EH (cell line): ENCODE data around the gene IGSF3.
A peak's percentile ranks its signal among the peaks of the same experiment; 100 is the strongest.

Experiments used
- DNase-seq: peaks from one replicate; pipeline ENCODE4 v3.0.0-alpha.2; 2015; ENCODE audit warnings: low read depth

IGSF3 gene

DNA sequence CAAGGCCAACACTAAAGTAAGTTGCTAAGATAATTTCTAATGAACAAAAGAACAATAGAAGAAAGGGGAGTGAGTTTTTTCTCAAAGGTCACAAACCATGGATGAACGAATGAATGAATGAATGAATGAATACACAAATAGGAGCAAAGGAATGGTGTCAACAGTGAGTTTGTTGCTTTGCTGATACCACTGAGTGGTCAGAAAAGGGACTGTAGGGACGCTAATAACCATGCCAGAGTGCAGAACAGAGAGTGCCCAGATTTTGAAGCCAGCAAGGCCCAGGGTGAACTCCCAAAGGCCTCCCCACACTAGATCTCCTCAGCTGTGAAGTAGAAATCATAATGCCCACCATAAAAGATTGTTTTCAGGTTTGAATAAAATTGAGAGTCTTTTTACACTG is 112.6 kb downstream of the IGSF3 start:
- DNase-seq: no peak

DNA sequence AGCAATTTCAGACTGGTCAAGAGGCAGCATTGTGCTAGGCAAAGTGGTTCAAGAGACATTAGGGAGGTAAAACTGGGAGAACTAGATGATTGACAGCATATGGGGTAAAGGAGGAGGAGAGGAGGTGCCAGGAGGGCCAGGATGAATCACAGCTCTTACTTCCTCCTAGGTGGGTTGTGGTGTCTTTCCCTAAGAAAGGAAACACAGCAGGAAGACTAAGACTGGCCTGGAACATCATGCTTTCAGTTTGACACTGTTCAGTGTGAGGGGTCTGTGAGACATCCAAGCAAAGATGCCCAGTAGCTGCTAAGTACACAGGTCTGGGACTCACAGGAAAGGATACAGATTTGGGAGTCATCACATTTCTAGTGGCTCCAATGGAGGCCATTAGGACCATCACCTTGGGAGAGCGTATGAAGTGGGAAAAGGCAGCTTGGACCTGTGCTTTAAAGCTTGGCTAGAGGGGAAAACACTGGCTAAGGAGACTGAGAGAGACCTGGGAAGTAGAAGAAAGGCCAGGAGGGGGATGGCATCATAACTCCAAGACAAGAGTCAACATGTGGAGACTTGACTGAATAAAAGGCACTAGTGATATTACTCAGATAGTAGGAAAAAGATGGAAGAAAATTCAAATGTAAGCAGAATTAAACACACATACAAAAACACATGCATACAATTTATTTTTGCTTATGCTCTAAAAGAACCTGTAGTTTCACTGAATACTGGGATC is 114.0 kb downstream of the IGSF3 start:
- DNase-seq: no peak

DNA sequence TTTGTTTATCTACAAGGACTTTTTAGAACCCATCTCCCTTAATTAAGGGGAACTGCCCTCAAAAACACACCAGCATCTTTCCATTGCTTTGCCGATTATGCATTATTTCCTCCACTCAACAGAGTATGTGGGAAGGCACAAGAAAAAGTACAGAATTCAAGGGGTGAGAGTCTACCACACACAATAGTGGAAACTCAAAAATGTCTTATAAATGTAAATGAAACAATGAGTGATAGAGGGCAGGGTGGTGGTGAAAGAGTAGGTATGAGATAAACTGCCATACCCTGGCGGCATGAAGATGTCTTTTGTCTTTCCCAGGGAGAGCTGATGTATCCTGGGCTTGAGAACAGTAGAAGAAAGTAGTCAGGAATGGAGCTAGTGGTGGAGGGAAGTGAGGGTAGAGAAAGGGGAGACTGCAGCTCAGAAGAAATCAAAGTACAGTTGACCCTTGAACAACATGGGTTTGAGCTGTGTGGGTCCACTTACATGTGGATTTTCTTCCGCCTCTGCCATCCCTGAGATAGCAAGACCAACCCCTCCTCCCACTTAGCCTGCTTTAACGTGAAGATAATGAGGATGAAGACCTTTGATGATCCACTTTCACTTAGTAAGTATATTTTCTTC is 121.1 kb downstream of the IGSF3 start:
- DNase-seq: no peak

DNA sequence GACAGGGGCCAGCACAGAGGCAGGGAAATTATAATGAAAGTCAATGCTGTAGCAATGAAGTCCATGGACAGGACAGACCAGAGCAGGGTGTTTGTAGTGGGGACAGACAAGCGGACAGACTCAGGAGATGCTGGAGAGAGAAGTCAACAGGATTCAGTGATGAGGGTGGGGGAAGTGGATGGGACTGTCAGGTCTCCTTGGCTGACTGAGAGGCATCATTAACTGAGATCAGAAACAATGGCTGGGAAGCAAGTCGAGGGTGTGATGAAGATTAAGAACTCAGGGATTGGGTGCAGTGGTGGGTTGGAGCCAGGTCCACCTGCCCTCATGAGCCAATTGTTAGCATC is 122.2 kb downstream of the IGSF3 start:
- DNase-seq: no peak

DNA sequence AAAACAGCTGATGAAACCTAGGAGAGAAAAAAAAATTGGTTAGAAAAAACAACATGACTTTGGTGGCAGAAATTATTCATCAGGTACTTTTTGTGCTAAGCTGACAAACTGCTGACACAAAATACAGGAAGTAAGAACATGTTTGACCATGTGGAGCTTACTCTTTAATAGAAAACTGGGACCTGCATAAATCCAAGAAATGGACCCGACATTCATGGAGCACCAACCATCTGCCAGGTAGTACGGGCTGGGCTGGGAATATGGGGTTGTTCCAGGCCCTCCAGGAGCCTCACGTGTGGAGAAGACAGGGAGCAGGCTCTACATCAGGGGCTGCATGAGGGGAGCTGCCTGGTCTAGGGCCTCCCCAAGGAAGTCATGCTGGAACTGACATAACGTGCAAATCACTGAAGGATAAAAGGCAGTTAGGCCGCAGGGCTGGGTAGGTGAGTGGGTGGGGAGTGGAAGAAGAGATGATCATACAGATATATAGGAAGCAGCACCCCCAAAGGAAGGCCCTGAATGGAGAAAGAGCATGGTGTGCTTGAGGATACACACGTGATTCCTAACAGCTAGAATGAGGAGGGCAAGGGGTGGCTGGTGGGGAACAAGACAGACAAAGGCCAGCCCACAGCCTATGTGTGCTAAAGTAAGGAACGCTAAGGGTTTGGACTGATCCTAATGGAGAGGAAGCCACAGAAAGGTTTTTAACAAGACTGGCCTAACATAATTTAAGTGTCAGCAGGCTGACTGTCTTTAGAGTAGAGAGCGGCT is 122.8 kb downstream of the IGSF3 start:
- no peak for DNase-seq

DNA sequence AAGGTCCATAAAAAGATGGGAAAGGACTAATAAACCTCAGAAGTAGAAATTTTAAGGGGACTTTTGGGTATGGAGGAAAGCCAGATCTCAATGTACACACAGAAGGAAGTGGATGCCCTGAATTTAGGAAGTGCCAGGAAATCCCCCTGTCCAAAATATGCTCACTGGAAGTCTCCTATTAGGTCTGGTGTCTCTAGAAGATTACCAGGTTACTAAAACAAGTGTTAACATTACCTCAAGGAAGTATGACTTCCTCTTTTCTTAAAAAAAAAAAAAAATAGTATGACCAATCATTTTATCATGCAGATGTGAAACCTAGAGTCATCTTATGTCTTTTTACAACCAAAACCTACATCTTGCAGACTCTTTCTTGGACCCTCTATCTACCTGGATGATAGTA is 127.4 kb downstream of the IGSF3 start:
- no peak for DNase-seq

DNA sequence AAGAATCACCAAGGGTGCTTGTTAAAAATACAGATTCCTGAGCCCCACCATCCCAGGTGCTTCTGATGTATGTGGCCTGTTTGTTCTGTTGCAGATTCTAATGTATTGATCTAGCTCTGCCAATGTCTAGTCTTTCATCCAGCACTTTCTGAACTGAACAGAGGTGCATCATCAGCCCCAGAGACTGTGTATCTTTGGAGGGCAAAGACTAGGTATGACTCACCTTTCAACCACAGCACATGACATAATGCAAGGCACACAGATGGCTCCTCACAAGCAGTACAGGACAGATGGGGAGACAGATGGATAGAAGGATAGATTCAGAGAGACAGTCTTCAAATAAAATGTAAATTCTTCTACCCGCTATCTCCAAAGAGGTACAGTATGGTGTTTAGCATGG is 129.0 kb downstream of the IGSF3 start:
- DNase-seq: peak; percentile 37

DNA sequence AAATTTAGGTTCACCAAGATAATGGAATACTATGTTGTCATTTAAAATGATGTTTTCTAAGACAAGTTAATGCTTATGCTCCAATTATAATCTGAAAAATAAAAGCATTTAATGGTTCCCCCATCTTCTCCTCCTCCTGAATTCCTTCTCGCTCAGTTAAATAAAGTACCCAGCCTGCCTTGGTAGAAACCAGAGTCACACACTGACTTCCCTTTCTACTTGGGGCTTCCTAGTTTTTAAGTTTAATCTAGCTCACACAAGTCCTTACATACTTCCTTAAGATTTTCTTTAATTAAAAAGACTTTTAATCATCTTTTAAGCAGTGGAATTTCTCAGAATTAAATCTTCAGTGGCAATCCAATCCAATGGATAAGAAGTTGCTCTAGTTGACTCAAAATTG is 129.6 kb downstream of the IGSF3 start:
- DNase-seq: no peak

DNA sequence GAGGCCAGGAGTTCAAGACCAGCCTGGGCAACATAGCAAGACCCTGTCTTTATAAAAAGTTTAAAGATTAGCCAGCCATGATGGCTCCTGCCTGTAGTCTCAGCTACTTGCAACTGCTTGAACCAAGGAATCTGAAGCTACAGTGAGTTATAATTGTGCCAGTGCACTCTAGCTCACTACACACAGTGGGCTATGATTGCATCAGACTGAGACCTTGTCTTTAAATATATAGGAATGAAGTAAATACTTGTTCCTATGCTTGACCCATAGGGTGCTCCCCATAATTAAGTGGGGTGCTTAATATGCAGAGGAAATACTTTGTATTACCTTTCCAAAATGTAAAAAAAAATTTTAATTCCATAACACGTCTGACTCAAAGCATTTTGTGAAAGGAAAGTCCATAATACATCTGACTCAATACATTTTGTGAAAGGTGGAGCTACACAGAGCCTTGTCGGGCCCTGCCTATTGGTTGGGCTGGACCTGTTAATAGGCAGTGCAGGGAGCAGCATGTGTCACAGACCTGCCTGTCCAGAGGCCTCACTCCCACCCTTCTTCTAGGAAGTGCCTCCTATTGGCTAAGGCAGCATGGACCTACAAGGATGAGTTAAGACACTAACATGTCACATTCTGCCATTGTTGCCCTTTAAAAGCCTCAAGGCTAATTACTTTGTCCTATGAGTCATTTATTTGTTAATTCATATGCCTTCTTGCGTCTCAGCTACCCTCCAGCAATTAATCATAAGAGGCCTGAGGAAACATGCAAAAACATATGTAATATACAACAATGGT is 130.3 kb downstream of the IGSF3 start:
- DNase-seq: peak; percentile 73

DNA sequence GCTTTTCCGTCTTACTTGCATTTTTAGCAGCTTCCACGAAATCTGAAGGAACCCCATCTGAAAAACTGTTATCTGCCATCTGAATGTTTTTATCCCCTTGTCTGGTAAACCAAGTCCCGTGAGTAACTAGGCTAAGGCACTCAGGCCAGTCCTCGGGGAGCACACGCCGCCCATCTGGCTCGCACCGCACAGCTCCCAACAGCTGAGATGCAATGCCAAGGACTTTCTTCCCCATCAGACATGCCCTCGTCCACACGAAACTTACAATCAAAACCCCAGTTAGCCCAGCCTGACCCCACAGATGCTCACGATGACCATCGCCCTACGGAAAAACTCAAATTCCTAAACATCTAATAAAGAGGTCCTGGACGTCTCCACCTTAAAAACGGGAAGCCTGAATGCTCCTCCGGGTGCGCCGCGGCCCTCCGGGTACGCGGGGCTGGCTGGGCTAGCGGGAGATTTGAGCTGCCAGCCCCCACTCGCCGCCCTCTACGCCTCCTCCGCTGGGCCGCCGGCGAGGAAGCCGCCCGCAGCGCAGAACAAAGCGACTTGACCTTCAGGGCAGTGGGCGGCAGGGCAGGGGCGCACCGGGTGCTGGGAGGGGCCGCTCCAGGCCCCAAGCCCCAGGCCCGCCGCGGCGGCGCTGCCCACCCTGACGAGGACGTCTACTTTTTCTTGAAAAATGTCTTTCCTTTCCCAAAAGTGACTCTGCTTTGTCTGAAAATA is 133.4 kb downstream of the IGSF3 start:
- DNase-seq: no peak

DNA sequence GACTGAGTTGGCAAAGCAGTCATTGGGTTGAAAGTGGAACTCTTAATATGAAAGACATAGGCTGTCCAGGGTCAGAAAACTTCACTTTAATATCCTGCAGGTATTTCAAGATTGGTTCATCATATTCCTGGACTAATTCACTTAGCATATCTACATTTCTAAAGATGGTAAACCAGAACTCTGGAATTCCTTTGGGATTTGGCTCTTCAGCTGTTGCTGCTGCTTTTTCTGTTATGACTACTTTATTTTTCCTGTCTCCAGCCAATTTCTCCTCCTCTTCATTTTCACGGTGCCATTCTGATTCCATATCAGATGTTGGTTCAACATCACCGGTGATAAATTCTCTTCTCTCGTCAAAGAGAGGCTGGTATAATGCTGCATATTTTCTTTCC is 134.1 kb downstream of the IGSF3 start:
- DNase-seq: no peak

DNA sequence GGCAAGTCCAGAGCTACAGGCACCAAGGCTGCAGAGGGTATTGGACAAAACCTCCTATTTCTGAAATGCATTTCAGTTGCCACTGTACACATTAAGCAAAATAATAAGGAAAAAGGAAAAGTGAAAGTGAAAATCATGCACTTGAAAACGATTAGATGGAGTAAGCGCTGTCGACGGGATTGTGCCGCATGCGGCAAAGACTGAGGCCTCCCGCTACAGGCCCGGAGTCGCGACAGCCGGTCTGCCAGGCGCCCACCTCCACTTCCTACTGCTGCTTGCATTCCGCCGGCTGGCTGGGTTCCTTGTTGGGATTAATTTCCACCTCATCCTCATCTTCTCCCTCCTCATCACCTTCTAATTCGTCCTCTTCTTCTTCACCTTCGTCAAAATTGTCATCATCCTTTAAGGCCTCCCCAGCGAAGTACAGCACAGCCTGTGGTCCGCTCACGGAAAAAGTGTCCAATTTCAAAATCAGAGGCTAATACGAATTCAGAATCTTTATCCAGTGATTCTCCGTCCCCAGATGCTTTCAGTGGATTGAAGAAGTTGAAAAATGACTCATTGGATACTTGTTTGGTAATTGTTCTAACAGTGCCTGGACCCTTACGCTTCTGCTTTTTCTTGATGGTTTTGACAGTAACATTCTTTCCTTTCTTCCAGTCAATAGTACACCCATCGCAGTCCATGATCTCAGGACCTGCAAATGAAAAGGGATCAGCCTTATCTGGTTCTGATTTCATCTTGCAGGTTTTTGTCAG is 134.7 kb downstream of the IGSF3 start:
- no peak for DNase-seq

DNA sequence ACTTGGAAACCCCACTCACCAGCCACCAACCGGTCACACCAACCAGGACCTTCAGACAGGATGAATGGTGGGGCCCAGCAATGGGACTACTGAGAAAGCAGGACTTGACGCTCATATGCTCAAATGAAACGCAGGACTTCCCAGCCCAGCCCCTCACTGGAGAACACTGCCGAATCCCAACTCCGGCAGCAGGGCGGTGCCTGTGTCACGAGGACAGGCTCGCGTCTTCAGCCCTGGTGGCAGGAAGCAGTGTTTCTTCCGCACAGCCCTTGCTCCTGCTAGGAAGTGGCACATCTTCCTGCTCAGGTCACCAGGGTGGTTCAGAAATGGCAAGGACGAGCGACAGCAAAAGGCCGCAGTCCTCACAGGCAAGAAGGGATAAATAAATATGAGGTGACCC is 135.6 kb downstream of the IGSF3 start:
- no peak for DNase-seq

DNA sequence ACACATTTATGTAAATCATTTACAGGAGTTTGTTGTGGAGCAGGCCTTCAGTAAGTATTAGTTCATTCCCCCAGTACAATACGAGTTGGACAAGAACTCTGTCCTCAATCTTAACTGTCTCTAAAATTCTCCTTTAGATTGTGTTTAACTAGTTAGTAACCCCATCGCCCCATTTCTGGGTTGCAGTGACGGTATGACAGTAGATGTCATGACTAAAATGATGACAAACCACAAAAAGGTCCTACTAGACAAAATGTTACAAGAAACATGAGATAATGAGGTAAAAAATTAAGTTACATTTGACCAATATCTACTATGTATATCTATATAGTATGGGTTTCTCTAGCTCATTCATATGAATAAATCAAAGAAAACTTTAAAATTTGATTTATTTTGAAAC is 137.9 kb downstream of the IGSF3 start:
- no peak for DNase-seq

DNA sequence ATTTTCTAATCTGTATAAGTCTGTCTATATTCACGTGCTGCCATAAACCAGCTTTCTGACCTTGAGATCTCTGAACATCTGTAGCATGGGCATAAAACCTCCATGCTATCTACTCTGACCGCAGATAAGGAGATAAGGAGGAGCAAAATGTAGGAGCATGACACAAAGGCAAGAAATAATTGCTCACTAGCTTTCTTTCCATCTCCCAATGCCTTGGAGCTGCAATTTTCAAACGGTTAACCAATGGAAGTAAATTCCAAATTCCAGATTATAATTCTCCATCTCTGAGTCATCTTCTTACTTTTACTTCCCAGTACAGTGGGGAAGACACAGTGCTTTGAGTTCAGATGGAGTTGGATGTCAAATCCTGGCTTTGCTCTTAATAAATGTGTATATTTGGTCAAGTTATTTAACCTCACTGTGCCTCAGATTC is 138.3 kb downstream of the IGSF3 start:
- peak; percentile 87 for DNase-seq

DNA sequence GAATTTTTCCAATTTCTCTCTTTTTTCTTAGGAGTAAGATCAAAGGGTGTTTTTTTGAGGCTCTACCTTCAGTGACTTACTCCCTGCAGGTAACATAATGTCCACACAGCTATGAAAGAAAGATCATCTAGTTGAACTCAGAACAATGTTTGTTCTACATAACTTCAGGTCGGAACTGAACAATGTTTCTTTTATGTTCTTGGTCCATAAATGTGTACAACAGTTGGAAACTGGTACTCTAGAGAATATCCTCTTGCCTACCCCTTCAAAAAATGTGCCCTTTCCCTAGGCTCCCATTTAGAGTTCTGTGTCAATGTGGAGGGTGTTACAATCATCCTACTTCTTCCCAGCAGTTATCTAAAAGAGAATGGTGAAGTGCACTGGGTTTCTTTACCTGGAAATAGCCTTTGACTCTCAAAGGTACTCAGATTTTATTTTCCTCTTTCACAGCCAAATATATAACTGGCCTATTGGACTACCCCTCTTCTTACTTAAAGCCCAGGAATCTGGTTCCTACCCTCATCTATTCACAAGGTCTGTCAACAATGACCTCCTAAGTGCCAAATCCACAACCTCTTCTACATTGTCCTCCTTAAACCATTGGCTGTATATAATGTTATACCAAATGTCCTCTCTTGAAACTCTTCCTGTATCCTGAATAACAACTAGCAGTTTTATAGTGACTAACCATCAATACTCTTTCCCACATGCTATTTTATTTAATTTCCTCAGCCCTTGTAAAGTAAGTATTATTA is 139.0 kb downstream of the IGSF3 start:
- no peak for DNase-seq

DNA sequence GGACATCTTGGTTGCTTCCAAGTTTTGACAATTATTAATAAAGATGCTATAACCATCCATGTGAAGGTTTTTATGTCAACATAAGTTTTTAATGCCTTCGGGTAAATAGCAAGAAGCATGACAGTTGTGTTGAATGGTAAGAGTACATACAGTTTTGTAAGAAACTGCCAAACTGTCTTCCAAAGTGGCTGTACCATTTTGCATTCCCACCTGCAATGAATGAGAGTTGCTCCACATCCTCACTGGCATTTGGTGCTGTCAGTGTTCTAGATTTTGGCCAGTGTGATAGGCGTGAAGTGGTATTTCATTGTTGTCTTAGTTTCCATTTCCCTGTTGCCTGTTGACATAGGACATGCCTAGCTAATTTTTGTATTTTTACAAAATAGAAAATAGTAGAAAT is 142.1 kb downstream of the IGSF3 start:
- DNase-seq: no peak
